Adrenal gland (tissue), 5 donors: ENCODE results near the gene FMN1.

Experiments used
- POLR2A ChIP-seq, 2 donors: fragments of 450-650 bp; IDR thresholded peaks; one replicate each; pipeline ENCODE4 v1.6.1; 2017; ENCODE audit warnings: antibody characterized with exemption in 2 of 2, mild to moderate bottlenecking in 2 of 2, moderate library complexity in 1 of 2
- TF ChIP-seq, protein P1 (sequence below), 6 experiments: fragments of 450-650 bp in 4 of 6; fragments of 200-600 bp in 2 of 6; sonication (generic) in 1 of 6; IDR thresholded peaks; 1 replicate in 5 of 6; 2 replicates in 1 of 6; pipeline versions ENCODE4 v1.5.1 to v1.8.0; 2016 to 2021; ENCODE audit warnings: antibody characterized with exemption in 6 of 6, mild to moderate bottlenecking in 2 of 6, moderate library complexity in 1 of 6
- donor health status: DM: no; HTN: no; CAD: no.

GRCh38 chr15:32743411-32744140 is 450.9 kb downstream of the FMN1 start:
- TF ChIP-seq, protein P1, sequence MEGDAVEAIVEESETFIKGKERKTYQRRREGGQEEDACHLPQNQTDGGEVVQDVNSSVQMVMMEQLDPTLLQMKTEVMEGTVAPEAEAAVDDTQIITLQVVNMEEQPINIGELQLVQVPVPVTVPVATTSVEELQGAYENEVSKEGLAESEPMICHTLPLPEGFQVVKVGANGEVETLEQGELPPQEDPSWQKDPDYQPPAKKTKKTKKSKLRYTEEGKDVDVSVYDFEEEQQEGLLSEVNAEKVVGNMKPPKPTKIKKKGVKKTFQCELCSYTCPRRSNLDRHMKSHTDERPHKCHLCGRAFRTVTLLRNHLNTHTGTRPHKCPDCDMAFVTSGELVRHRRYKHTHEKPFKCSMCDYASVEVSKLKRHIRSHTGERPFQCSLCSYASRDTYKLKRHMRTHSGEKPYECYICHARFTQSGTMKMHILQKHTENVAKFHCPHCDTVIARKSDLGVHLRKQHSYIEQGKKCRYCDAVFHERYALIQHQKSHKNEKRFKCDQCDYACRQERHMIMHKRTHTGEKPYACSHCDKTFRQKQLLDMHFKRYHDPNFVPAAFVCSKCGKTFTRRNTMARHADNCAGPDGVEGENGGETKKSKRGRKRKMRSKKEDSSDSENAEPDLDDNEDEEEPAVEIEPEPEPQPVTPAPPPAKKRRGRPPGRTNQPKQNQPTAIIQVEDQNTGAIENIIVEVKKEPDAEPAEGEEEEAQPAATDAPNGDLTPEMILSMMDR (IDR thresholded peaks at IDR 0.05): no peak
- TF ChIP-seq POLR2A (IDR thresholded peaks at IDR 0.05): no peak
